ENCODE data around the gene ZNF683.

- TF ChIP-seq POLR2A (IDR thresholded peaks at IDR 0.05) (no peak), CTCF (IDR thresholded peaks at IDR 0.05) (no peak)
Measured at GRCh38 chr1:26368486-26368885, 4.1 kb downstream of the ZNF683 start.

Measured in body of pancreas (tissue), 4 donors.